T follicular helper cell (primary cell): ENCODE results near the gene ZNF716.
"Not testable (repeated sequence)": the region's sequence is repeated elsewhere in the genome, so short reads cannot be mapped to it uniquely, and the experiment has no call there.

Experiments used
- DNase-seq: peaks from one replicate; pipeline ENCODE4 v3.0.0-alpha.2; 2020; ENCODE audit warnings: low read depth

ZNF716 gene

GRCh38 chr7:57425969-57426628, 23.9 kb upstream of the ZNF716 start:
- no peak for DNase-seq

DNA sequence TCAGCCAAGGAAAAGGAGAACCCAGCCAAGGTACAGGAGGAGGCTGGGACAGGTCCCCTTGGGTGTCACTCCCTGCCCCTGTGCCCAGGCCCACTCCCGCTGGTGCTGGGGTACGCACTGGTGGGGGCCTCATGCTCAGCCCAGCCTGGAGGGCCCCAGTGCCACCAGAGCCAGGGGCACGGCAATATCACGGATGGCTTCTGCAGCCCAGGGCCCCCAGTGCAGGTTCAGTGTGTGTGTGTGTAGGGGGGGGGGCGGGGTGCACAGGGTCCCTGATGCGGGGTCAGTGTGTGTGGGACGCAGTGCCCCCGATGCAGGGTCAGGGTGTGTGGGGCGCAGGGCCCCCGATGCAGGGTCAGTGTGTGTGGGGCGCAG, 23.4 kb upstream of the ZNF716 start:
- DNase-seq = no peak

- DNase-seq = no peak
These were observed 22.8 kb upstream of the ZNF716 start for GRCh38 chr7:57427146-57427545.

- no peak for DNase-seq
These were observed 22.4 kb upstream of the ZNF716 start for GRCh38 chr7:57427594-57427993.

- no peak for DNase-seq
These were observed 17.4 kb upstream of the ZNF716 start for GRCh38 chr7:57432583-57432982.

GRCh38 chr7:57437581-57437980, 12.4 kb upstream of the ZNF716 start:
- no peak for DNase-seq

DNA sequence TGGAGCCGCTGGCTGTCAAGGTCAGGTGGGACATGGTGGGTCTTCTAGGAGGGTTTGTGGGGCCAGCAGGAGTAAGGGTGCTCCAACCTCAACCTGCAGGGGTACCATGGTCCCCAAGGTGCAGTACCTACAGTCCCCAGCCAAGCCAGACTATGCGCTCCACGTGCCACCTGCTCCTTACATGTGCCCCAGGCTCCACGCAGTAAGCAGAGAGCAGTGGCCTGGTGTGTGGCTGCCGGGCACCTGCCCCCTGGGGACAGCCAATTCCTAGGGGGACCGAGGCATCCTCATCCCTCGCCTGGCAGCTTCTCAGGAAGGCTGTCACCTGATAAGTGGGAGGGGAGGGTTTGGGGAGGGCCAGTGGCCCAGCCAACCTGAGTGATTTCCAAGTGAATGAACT, 11.7 kb upstream of the ZNF716 start:
- no peak for DNase-seq

GRCh38 chr7:57443567-57443966, 6.4 kb upstream of the ZNF716 start:
- no peak for DNase-seq

DNA sequence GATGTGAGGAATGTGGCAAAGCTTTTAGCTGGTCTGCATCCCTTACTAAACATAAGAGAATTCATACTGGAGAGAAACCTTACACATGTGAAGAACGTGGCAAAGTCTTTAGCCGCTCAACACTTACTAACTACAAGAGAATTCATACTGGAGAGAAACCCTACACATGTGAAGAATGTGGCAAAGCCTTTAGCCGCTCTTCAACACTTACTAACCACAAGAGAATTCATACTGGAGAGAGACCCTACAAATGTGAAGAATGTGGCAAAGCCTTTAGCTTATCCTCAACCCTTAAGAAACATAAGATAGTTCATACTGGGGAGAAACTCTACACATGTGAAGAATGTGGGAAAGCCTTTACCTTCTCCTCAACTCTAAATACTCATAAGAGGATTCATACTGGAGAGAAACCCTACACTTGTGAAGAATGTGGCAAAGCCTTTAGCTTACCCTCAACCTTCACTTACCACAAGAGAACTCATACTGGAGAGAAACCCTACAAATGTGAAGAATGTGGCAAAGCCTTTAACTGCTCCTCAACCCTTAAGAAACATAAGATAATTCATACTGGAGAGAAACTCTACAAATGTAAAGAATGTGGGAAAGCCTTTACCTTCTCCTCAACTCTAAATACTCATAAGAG, 19.3 kb downstream of the ZNF716 start:
- DNase-seq = not testable (repeated sequence)

DNA sequence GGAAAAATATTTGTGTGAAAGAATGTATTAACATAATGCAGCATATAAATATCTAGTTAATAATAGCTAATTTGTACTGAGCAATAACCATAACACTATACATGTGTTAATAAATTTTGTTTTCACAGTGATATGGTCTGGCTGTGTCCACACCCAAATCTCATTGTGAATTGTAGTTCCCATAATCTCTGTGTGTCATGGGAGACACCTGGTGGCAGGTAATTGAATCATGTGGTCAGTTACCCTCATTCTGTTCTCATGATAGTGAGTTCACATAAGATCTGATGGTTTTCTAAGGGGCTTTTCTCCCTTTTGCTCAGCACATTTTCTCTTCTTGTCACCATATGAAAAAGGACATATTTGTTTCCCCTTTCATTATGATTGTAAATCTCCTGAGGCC, 30.3 kb downstream of the ZNF716 start:
- DNase-seq = not testable (repeated sequence)

GRCh38 chr7:57485022-57485421, 35.0 kb downstream of the ZNF716 start:
- not testable (repeated sequence) for DNase-seq

- no peak for DNase-seq
These were observed 38.0 kb downstream of the ZNF716 start for GRCh38 chr7:57487957-57488356.

- not testable (repeated sequence) for DNase-seq
These were observed 45.1 kb downstream of the ZNF716 start for GRCh38 chr7:57495111-57495510.

DNA sequence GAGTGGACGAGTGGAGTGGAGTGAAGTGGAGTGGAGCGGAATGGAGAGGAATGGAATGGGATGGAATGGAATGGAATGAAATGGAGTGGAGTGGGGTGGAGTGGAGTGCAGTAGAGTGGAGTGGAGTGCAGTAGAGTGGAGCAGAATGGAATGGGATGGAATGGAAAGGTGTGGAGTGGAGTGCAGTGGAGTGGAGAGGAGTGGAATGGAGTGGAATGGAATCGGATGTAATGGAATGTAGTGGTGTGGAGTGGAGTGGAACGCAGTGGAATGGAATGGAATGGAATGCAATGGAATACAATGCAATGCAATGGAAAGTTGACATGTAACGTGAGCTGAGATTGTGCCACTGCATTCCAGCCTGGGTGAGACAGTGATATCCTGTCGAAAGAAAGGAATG, 46.4 kb downstream of the ZNF716 start:
- DNase-seq = no peak

GRCh38 chr7:57505176-57505575, 55.2 kb downstream of the ZNF716 start:
- DNase-seq = no peak
